H1 (cell line): ENCODE measurements around the gene ENPP6. TPM values are rescaled to one million over a fixed set of nuclear protein-coding genes. Genes with fewer than 3 reads are reported as not detected.
"Not testable (repeated sequence)": the region's sequence is repeated elsewhere in the genome, so short reads cannot be mapped to it uniquely, and the experiment has no call there.

Source experiments
- CTCF ChIA-PET: fragments of 300-600 bp; sonication (Branson Sonifier 250); formaldehyde crosslinking; loops from one replicate; lab custom pipeline; 2021; ENCODE audit not compliant: partially characterized antibody; lab: Charles Lee
- POLR2A ChIA-PET: fragments of 300-600 bp; sonication (Branson Sonifier 250); formaldehyde crosslinking; loops from one replicate; lab custom pipeline; 2021; ENCODE audit warnings: inconsistent platforms; ENCODE audit not compliant: partially characterized antibody; lab: Charles Lee
- DNase-seq, 2 experiments: peaks; one replicate each; pipeline versions ENCODE4 v3.0.0 to v3.0.0-alpha.2; 2010 to 2022; ENCODE audit warnings: low spot score in 2 of 2, low read depth in 1 of 2, mixed read lengths in 1 of 2
- FAIRE-seq: peaks from 2 replicates; lab custom pipeline; 2011; peaks lifted over from hg19 to GRCh38; lab: Jason Lieb, UNC
- H2AFZ ChIP-seq: 2 replicates; pipeline ENCODE4 v1.8.1; 2012; ENCODE audit warnings: low read length, inconsistent platforms
- H2AK5ac ChIP-seq: 2 replicates; pipeline ENCODE4 v1.6.1; 2013; ENCODE audit warnings: low read depth, low read length
- H2BK120ac ChIP-seq: replicated peaks from 2 replicates; pipeline ENCODE3; 2013; ENCODE audit warnings: low read depth, low read length, inconsistent platforms
- H2BK12ac ChIP-seq: 2 replicates; pipeline ENCODE4 v1.6.1; 2013; ENCODE audit warnings: low read depth, low read length
- H2BK15ac ChIP-seq: 2 replicates; pipeline ENCODE4 v1.6.1; 2013; ENCODE audit warnings: low read length
- H2BK20ac ChIP-seq: 2 replicates; pipeline ENCODE4 v1.6.1; 2013; ENCODE audit warnings: low read length
- H2BK5ac ChIP-seq: 2 replicates; pipeline ENCODE4 v1.6.1; 2013; ENCODE audit warnings: low read depth, low read length
- H3K14ac ChIP-seq: 2 replicates; pipeline ENCODE4 v1.6.1; 2013; ENCODE audit warnings: inconsistent platforms; ENCODE audit not compliant: insufficient read length
- H3K18ac ChIP-seq: 2 replicates; pipeline ENCODE4 v1.6.1; 2013; ENCODE audit warnings: low read length; ENCODE audit errors: extremely low read depth
- H3K23ac ChIP-seq: 2 replicates; pipeline ENCODE4 v1.6.1; 2013; ENCODE audit warnings: inconsistent platforms; ENCODE audit not compliant: insufficient read length
- H3K23me2 ChIP-seq: 2 replicates; pipeline ENCODE4 v1.6.1; 2013; ENCODE audit warnings: low read depth, low read length
- H3K27ac ChIP-seq: 2 replicates; pipeline ENCODE4 v1.6.1; 2011; ENCODE audit warnings: low read depth, low read length, inconsistent platforms
- H3K27me3 ChIP-seq, 4 experiments: replicated peaks in 1 of 4; 1 replicate in 1 of 4; 2 replicates in 3 of 4; pipeline versions ENCODE4 v1.6.1 to v1.8.1; 2011 to 2013; ENCODE audit warnings: low read length in 3 of 4, mild to moderate bottlenecking in 3 of 4, inconsistent platforms in 2 of 4, mixed read lengths in 2 of 4, moderate library complexity in 1 of 4; ENCODE audit not compliant: control insufficient read depth in 3 of 4, insufficient read depth in 3 of 4; ENCODE audit errors: extremely low read depth in 1 of 4
- H3K36me3 ChIP-seq, 4 experiments: 2 replicates each; pipeline versions ENCODE4 v1.6.1 to v1.8.1; 2011 to 2013; ENCODE audit warnings: mild to moderate bottlenecking in 4 of 4, low read length in 3 of 4, moderate library complexity in 2 of 4, control low read depth in 1 of 4, inconsistent platforms in 1 of 4; ENCODE audit not compliant: insufficient read depth in 4 of 4, control insufficient read depth in 2 of 4
- H3K4ac ChIP-seq: replicated peaks from 2 replicates; pipeline ENCODE3; 2013; ENCODE audit warnings: low read length, low read depth, mixed read lengths, inconsistent platforms; ENCODE audit not compliant: insufficient read length
- H3K4me1 ChIP-seq, 4 experiments: replicated peaks in 1 of 4; 1 replicate in 1 of 4; 2 replicates in 3 of 4; pipeline versions ENCODE4 v1.6.1 to v1.8.1; 2011 to 2013; ENCODE audit warnings: low read length in 3 of 4, inconsistent platforms in 2 of 4, mixed read lengths in 1 of 4; ENCODE audit not compliant: insufficient read depth in 4 of 4, control insufficient read depth in 3 of 4
- H3K4me2 ChIP-seq, 2 experiments: 2 replicates each; pipeline versions ENCODE4 v1.6.1 to v1.8.1; 2011 to 2013; ENCODE audit warnings: low read depth in 2 of 2, low read length in 2 of 2, control low read depth in 1 of 2, inconsistent platforms in 1 of 2, mild to moderate bottlenecking in 1 of 2; ENCODE audit not compliant: insufficient read depth in 1 of 2
- H3K4me3 ChIP-seq, 4 experiments: fragments of 200-600, 300-600 bp in 1 of 4; sonication (generic), shearing (Covaris generic), sonication (Bioruptor Twin) in 1 of 4; 2 replicates each; pipeline versions ENCODE4 v1.5.1 to v1.8.1; 2011 to 2016; ENCODE audit warnings: low read length in 4 of 4, low read depth in 3 of 4, control low read depth in 2 of 4, inconsistent platforms in 2 of 4, mild to moderate bottlenecking in 2 of 4, mixed read lengths in 1 of 4, moderate library complexity in 1 of 4; ENCODE audit not compliant: insufficient read depth in 2 of 4; ENCODE audit errors: extremely low read depth in 1 of 4
- H3K56ac ChIP-seq: replicated peaks from 2 replicates; pipeline ENCODE3; 2013; ENCODE audit warnings: low read depth, mild to moderate bottlenecking, mixed read lengths, low read length, inconsistent platforms; ENCODE audit not compliant: insufficient read length
- H3K79me1 ChIP-seq: 2 replicates; pipeline ENCODE4 v1.6.1; 2013; ENCODE audit warnings: low read depth, low read length, control low read depth
- H3K79me2 ChIP-seq, 2 experiments: 2 replicates each; pipeline versions ENCODE4 v1.6.1 to v1.8.1; 2012 to 2013; ENCODE audit warnings: low read length in 2 of 2, mild to moderate bottlenecking in 2 of 2, inconsistent platforms in 1 of 2; ENCODE audit not compliant: insufficient read depth in 2 of 2, control insufficient read depth in 1 of 2
- H3K9ac ChIP-seq, 4 experiments: replicated peaks in 1 of 4; 1 replicate in 1 of 4; 2 replicates in 3 of 4; pipeline versions ENCODE4 v1.6.1 to v1.8.1; 2011 to 2013; ENCODE audit warnings: low read depth in 3 of 4, low read length in 3 of 4, control low read depth in 2 of 4, mild to moderate bottlenecking in 2 of 4, moderate library complexity in 2 of 4, inconsistent platforms in 1 of 4; ENCODE audit errors: extremely low read depth in 1 of 4
- H3K9me3 ChIP-seq, 2 experiments: 2 replicates each; pipeline versions ENCODE4 v1.6.1 to v1.8.1; 2012 to 2013; ENCODE audit warnings: mild to moderate bottlenecking in 2 of 2, moderate library complexity in 2 of 2, control low read depth in 1 of 2, inconsistent platforms in 1 of 2, low read depth in 1 of 2, low read length in 1 of 2, mixed read lengths in 1 of 2; ENCODE audit not compliant: insufficient read depth in 2 of 2
- H4K20me1 ChIP-seq, 2 experiments: replicated peaks in 1 of 2; 2 replicates each; pipeline versions ENCODE3 to v1.8.1; 2011 to 2013; ENCODE audit warnings: inconsistent platforms in 2 of 2, low read length in 2 of 2, mild to moderate bottlenecking in 1 of 2; ENCODE audit not compliant: insufficient read depth in 2 of 2, control insufficient read depth in 1 of 2
- H4K5ac ChIP-seq: 2 replicates; pipeline ENCODE4 v1.6.1; 2013; ENCODE audit warnings: low read length, low read depth, mixed read lengths, inconsistent platforms; ENCODE audit not compliant: insufficient read length
- H4K8ac ChIP-seq: 2 replicates; pipeline ENCODE4 v1.8.0; 2013; ENCODE audit warnings: mild to moderate bottlenecking, moderate library complexity, low read length, inconsistent platforms; ENCODE audit not compliant: insufficient read depth; ENCODE audit errors: extremely low read depth
- H4K91ac ChIP-seq: replicated peaks from 2 replicates; pipeline ENCODE3; 2013; ENCODE audit warnings: low read length, mixed read lengths, inconsistent platforms; ENCODE audit not compliant: insufficient read length
- WGBS, 2 experiments: shearing (Covaris generic) in 1 of 2; methylation state at CpG; one replicate each; pipeline versions ENCODE4 v1.1.6 to v1.1.7; 2013 to 2015; ENCODE audit warnings: low lambda C conversion rate in 2 of 2, mixed read lengths in 2 of 2, inconsistent platforms in 1 of 2, low coverage in 1 of 2, missing lambda C conversion rate in 1 of 2; ENCODE audit not compliant: insufficient replicate concordance in 2 of 2, insufficient coverage in 1 of 2, insufficient read length in 1 of 2; ENCODE audit errors: extremely low coverage in 1 of 2, missing lambda C conversion rate in 1 of 2; 5-methylcytosine and 5-hydroxymethylcytosine counted together
- polyA plus RNA-seq, 7 experiments: library from polyadenylated mRNA; depleted of rRNA in 3 of 7; stranded (reverse) in 5 of 7; unstranded in 2 of 7; fragments of >200 nt in 5 of 7; fragments of 200-250 nt in 2 of 7; gene quantifications; 1 replicate in 5 of 7; 2 replicates in 1 of 7; 4 replicates in 1 of 7; pipeline versions ENCODE4 v1.2.1 to v1.2.3, GENCODE V29; 2011 to 2013; ENCODE audit warnings: missing spikeins in 2 of 7, mixed read lengths in 2 of 7
- total RNA-seq: library from RNA; stranded (reverse); fragmentation: NEBNext Ultra II Directional; extraction: Animal tissue kit (Norgen Biotek cat#: 25700); gene quantifications from 2 replicates; pipeline ENCODE4 v1.2.1, GENCODE V29; 2021

Gene ENPP6
- total and polyA plus RNA-seq, 2 of the 8 experiments (the other 6 are each of a cell fraction or from before 2014, with no cell fraction given), result 0.11 to 0.20 TPM

DNA sequence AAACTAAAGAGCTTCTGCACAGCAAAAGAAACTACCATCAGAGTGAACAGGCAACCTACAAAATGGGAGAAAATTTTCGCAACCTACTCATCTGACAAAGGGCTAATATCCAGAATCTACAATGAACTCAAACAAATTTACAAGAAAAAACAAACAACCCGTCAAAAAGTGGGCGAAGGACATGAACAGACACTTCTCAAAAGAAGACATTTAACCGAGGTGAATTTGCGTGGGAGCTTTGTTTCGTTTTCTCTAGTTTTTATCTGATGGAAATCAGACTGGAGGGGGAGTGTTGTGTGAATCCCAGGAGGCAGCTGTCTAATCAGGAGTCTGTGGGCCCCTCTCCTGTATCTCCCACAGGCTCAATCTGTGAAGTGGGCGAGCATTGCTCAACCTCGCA lies 76.8 kb downstream of the ENPP6 start:
- H3K23ac ChIP-seq, H3K14ac ChIP-seq, FAIRE-seq, H2BK15ac ChIP-seq, H3K79me2 ChIP-seq, H2BK5ac ChIP-seq, H3K56ac ChIP-seq, POLR2A ChIA-PET, H2BK120ac ChIP-seq, H2BK20ac ChIP-seq, H3K9ac ChIP-seq, H4K91ac ChIP-seq, H4K8ac ChIP-seq, H3K23me2 ChIP-seq, H2BK12ac ChIP-seq, H3K36me3 ChIP-seq, H4K20me1 ChIP-seq, H3K4me3 ChIP-seq, H3K79me1 ChIP-seq, H2AFZ ChIP-seq, H3K27ac ChIP-seq, H4K5ac ChIP-seq, H3K4me2 ChIP-seq, H3K4me1 ChIP-seq, DNase-seq, H3K18ac ChIP-seq, H3K27me3 ChIP-seq, H3K4ac ChIP-seq, H2AK5ac ChIP-seq: not testable (repeated sequence)
- peaks cover 12 to 17% of the 10 kb centered on the region in 2 experiments; a peak in 3 of 4 replicates for H3K9me3 ChIP-seq
- CTCF ChIA-PET, result interaction anchor here (0.6 to 0.7 kb wide), 2 partner anchors 28 to 70 kb away, joined by 3 read pairs; no protein-coding TSS in a partner anchor
- 79% methylated on average over 7 of the region's 8 CpGs; no CpG with 5 or more reads in 1 of the 2 experiments for WGBS, 2 experiments
